GM12874 (cell line): ENCODE measurements around the gene KCTD2.

Source experiments
- CTCF ChIP-seq: IDR thresholded peaks from 2 replicates; pipeline ENCODE4 v1.5.1; 2011; ENCODE audit warnings: low read depth, mild to moderate bottlenecking, control low read depth, low read length, moderate library complexity; ENCODE audit not compliant: insufficient read depth

KCTD2 gene

GRCh38 chr17:75046407-75047289 lies at the start of gene KCTD2, which contains the start of gene ATP5PD:
KCTD2 (plus strand) TSS chr17:75047225; CDS start chr17:75047251, 26 bp downstream.
ATP5PD (minus strand) TSS chr17:75046969; CDS start chr17:75042650, 4,319 bp downstream.
- no peak for TF ChIP-seq CTCF

GRCh38 chr17:74998783-74999182 lies 48.2 kb upstream of the KCTD2 start:
- no peak for TF ChIP-seq CTCF

GRCh38 chr17:74999523-74999922 lies 47.5 kb upstream of the KCTD2 start:
- TF ChIP-seq CTCF, result no peak

GRCh38 chr17:75001915-75002843 lies 44.8 kb upstream of the KCTD2 start:
- no peak for TF ChIP-seq CTCF

- TF ChIP-seq CTCF, result no peak
Measured at GRCh38 chr17:75003070-75003956, 43.7 kb upstream of the KCTD2 start.

- no peak for TF ChIP-seq CTCF
Measured at GRCh38 chr17:75003957-75004355, 43.1 kb upstream of the KCTD2 start.
